Measurements from ENCODE around the gene UBQLN3.

GRCh38 chr11:5507177-5507932, 2.4 kb downstream of the UBQLN3 start:
- TF ChIP-seq CTCF (IDR thresholded peaks at IDR 0.05): no peak
- no peak for TF ChIP-seq POLR2AphosphoS5 (IDR thresholded peaks at IDR 0.05)

Measured in prostate gland (tissue), 2 donors.